ENCODE data around the gene RUSF1.

RUSF1 gene

DNA sequence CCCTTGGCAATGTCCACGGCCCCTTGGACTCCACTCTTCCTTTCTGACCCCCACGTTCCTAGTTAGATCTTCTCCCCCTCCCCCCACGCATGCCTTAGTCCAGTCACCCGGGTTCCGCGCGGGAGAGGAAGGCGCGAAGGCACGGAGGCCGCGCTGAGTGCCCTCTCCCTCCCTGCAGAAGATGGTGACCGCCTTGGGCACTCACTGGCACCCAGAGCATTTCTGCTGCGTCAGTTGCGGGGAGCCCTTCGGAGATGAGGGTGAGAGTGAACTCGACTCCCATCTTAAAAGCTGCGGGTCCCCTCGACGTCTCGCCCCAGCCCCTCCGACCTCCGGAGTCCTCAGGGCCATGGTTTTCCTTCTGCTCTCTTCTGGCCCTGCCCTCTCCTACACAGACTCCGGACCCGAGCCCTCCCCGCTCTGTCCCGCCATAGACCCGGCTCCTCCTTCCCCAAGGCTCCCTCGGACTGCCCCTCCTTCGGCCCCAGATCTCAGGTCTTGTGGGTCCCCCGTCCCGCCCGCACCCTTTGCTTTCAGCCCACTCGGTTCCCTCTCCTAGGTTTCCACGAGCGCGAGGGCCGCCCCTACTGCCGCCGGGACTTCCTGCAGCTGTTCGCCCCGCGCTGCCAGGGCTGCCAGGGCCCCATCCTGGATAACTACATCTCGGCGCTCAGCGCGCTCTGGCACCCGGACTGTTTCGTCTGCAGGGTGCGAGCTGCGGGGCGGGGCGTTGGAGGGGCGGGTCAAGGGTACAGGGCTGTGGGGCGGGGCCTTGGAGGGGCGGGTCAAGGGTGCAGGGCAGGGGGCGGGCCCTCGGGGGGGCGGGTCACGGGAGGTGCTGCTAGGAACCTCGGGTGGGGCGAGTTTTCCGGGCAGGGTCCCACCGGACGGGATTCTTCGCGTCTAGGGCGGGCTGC, 31.6 kb downstream of the RUSF1 start:
- TF ChIP-seq, protein P1, sequence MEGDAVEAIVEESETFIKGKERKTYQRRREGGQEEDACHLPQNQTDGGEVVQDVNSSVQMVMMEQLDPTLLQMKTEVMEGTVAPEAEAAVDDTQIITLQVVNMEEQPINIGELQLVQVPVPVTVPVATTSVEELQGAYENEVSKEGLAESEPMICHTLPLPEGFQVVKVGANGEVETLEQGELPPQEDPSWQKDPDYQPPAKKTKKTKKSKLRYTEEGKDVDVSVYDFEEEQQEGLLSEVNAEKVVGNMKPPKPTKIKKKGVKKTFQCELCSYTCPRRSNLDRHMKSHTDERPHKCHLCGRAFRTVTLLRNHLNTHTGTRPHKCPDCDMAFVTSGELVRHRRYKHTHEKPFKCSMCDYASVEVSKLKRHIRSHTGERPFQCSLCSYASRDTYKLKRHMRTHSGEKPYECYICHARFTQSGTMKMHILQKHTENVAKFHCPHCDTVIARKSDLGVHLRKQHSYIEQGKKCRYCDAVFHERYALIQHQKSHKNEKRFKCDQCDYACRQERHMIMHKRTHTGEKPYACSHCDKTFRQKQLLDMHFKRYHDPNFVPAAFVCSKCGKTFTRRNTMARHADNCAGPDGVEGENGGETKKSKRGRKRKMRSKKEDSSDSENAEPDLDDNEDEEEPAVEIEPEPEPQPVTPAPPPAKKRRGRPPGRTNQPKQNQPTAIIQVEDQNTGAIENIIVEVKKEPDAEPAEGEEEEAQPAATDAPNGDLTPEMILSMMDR (IDR thresholded peaks at IDR 0.05), result no peak
- Histone ChIP-seq H3K36me3 (peaks cover 46 to 55% (median 50%) of the 10 kb centered on the region in 3 donors), H3K27ac (peak overlapping the region in 1 of 2 donors; percentile 17), H3K9me3 (no peaks in the 10 kb centered on the region), H3K4me3 (peak overlapping the region; percentile 23 to 32), H3K4me1 (peaks cover 0 to 24% (median 15%) of the 10 kb centered on the region in 4 donors), H3K27me3 (no peaks in the 10 kb centered on the region)
- peak; percentile 74 to 81 for DNase-seq
- intact Hi-C loops (cut with DNase I; ENCODE audit: low total_unique reads), result no loop called here

DNA sequence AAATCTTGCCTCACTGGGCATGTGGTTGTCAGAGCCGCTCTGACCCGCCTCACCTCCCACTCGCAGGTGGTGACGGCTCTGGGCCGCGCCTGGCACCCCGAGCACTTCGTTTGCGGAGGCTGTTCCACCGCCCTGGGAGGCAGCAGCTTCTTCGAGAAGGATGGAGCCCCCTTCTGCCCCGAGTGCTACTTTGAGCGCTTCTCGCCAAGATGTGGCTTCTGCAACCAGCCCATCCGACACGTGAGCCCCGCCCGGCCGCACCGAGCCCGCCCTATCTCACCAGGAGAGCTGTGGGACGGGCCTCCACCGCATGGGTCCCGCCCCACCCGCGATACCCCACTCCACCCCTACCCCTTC, 32.3 kb downstream of the RUSF1 start:
- Histone ChIP-seq H3K27me3 (no peaks in the 10 kb centered on the region), H3K9me3 (no peaks in the 10 kb centered on the region), H3K36me3 (peaks cover 46 to 55% (median 50%) of the 10 kb centered on the region in 3 donors), H3K4me1 (peaks cover 0 to 30% (median 20%) of the 10 kb centered on the region in 4 donors), H3K27ac (no peak overlapping the region), H3K4me3 (no peak overlapping the region)
- TF ChIP-seq, protein P1 (IDR thresholded peaks at IDR 0.05), result no peak
- intact Hi-C loops (cut with DNase I; ENCODE audit: low total_unique reads), result loop anchor here (2.0 kb wide), 1 partner anchor 17 kb away; the partner anchor contains the start of gene ARMC5
- no peak for DNase-seq

DNA sequence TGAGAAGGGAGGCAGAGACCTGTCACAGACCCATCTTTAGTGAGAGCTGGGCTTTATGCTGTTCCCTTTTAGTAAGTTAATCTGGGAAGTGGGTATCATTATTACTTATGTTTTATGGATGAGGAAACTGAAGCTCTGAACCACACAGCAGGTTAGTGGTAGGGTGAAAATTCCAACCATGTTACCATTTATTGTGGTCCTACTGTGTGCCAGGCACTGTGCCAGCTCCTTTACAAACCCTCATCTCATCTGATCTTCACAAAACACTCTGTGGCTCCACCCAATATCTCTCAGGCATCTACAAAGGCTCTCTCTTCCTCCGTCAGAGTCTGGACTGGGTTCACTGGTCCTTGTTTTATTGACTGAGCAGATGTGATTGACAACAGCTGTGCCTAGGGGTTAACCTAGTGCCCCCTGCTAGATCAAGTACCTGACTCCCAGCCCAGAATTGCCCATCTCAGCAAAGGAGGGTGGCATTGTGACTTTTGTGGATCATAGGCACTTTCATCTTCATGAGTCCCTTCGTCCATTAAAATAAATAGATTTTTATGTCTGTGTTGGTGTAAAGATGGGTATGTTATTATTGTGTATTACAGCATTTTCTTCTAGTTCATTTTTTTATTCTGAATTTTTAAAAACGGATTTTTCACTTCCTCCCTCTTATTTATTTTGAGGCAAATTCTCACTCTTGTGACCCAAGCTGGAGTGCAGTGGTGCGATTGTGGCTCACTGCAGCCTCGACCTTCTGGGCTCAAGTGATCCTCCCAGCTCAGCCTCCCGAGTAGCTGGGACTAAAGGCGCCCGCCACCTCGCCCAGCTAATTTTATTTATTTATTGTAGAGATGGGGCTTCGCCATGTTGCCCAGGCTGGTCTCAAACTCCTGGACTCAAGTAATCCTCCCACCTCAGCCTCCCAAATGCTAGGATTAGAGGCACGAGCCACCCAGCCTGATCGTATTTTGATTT, 33.1 kb downstream of the RUSF1 start:
- H3K9me3 ChIP-seq, result no peaks in the 10 kb centered on the region
- H3K4me1 ChIP-seq, result peaks cover 0 to 30% (median 26%) of the 10 kb centered on the region in 4 donors
- H3K4me3 ChIP-seq, result no peak overlapping the region
- TF ChIP-seq, protein P1 (IDR thresholded peaks at IDR 0.05), result no peak
- no peaks in the 10 kb centered on the region for H3K27me3 ChIP-seq
- peaks cover 46 to 55% (median 50%) of the 10 kb centered on the region in 3 donors for H3K36me3 ChIP-seq
- intact Hi-C loops (cut with DNase I; ENCODE audit: low total_unique reads), result loop anchor here (2.0 kb wide), 1 partner anchor 16 kb away; the partner anchor contains the start of gene ARMC5
- no peak for DNase-seq
- peak overlapping the region in 1 of 2 donors; percentile 99 for H3K27ac ChIP-seq

DNA sequence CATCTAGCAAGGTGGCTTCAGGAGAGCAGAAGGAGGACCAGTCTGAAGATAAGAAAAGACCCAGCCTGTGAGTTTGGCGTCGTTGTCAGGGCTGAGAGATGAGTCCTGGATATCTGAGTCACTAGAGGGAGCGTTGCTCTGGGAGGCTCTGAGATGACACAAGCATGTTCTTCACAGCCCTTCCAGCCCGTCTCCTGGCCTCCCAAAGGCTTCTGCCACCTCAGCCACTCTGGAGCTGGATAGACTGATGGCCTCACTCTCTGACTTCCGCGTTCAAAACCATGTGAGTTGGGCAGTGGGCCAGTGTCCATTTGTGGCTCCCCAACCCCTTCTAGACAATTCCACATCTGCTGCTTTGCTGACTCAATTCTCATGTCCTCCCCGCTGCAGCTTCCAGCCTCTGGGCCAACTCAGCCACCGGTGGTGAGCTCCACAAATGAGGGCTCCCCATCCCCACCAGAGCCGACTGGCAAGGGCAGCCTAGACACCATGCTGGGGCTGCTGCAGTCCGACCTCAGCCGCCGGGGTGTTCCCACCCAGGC, 33.9 kb downstream of the RUSF1 start:
- DNase-seq, result peak in 1 of 2 donors; percentile 55
- H3K9me3 ChIP-seq, result no peaks in the 10 kb centered on the region
- peak overlapping the region in 1 of 2 donors; percentile 99 for H3K27ac ChIP-seq
- H3K27me3 ChIP-seq, result no peaks in the 10 kb centered on the region
- H3K36me3 ChIP-seq, result peaks cover 46 to 55% (median 50%) of the 10 kb centered on the region in 3 donors
- intact Hi-C loops (cut with DNase I; ENCODE audit: low total_unique reads), result loop anchor here (2.0 kb wide), 1 partner anchor 15 kb away; the partner anchor contains the start of gene ARMC5
- TF ChIP-seq, protein P1 (IDR thresholded peaks at IDR 0.05), result no peak
- no peak overlapping the region for H3K4me3 ChIP-seq
- peaks cover 0 to 30% (median 26%) of the 10 kb centered on the region in 4 donors for H3K4me1 ChIP-seq

All from tibial artery (tissue), 4 donors.